ENCODE data around the gene CEP112. TPM values are rescaled to one million over a fixed set of nuclear protein-coding genes. Genes with fewer than 3 reads are reported as not detected.

The CEP112 gene
- total RNA-seq, 1 donor from 2014 or later = 21.8 TPM

- DNase-seq (ENCODE audit: low spot score) = no peak
- TF ChIP-seq, protein P1, sequence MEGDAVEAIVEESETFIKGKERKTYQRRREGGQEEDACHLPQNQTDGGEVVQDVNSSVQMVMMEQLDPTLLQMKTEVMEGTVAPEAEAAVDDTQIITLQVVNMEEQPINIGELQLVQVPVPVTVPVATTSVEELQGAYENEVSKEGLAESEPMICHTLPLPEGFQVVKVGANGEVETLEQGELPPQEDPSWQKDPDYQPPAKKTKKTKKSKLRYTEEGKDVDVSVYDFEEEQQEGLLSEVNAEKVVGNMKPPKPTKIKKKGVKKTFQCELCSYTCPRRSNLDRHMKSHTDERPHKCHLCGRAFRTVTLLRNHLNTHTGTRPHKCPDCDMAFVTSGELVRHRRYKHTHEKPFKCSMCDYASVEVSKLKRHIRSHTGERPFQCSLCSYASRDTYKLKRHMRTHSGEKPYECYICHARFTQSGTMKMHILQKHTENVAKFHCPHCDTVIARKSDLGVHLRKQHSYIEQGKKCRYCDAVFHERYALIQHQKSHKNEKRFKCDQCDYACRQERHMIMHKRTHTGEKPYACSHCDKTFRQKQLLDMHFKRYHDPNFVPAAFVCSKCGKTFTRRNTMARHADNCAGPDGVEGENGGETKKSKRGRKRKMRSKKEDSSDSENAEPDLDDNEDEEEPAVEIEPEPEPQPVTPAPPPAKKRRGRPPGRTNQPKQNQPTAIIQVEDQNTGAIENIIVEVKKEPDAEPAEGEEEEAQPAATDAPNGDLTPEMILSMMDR (IDR thresholded peaks at IDR 0.05) = no peak
- Mint-ChIP-seq H3K36me3 (ENCODE audit: low read depth) (no peaks in the 10 kb centered on the region), H3K4me3 (ENCODE audit: unreplicated experiment) (no peak overlapping the region), H3K4me1 (ENCODE audit: low read depth) (peaks cover 7% of the 10 kb centered on the region), H3K27ac (ENCODE audit: unreplicated experiment) (peak overlapping the region; percentile 39), H3K27me3 (ENCODE audit: low read depth) (no peaks in the 10 kb centered on the region), H3K9me3 (ENCODE audit: low read depth) (peaks cover 2% of the 10 kb centered on the region)
Measured at GRCh38 chr17:65656390-65657250, 535.3 kb downstream of the CEP112 start.

DNA sequence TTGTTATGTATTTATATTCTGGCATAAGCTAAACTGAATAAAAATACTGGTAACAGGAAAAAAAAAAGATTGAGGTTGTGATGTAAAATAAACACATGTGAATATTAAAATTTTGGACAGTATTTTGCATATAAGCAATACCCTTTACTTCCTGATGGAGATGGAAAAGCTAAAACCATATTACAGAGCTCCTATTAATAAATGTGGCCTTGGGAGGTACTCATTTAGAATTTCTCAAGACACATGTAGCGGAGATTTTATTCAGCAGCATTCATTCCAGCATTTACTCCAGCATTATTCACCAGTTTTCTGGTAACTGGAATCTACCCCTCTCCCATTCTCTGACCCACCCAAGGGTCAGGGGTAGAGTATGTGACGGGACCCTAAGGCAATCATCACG, 536.2 kb downstream of the CEP112 start:
- Mint-ChIP-seq H3K9me3 (ENCODE audit: low read depth) (peaks cover under 1% of the 10 kb centered on the region), H3K36me3 (ENCODE audit: low read depth) (no peaks in the 10 kb centered on the region), H3K4me1 (ENCODE audit: low read depth) (peaks cover 7% of the 10 kb centered on the region), H3K27ac (ENCODE audit: unreplicated experiment) (no peak overlapping the region), H3K27me3 (ENCODE audit: low read depth) (no peaks in the 10 kb centered on the region), H3K4me3 (ENCODE audit: unreplicated experiment) (no peak overlapping the region)
- DNase-seq (ENCODE audit: low spot score) = no peak
- TF ChIP-seq, protein P1 (IDR thresholded peaks at IDR 0.05) = no peak

- no peaks in the 10 kb centered on the region for H3K4me1 Mint-ChIP-seq (ENCODE audit: low read depth)
- DNase-seq (ENCODE audit: low spot score) = no peak
- H3K27ac Mint-ChIP-seq (ENCODE audit: unreplicated experiment) = no peak overlapping the region
- peaks cover 21% of the 10 kb centered on the region for H3K36me3 Mint-ChIP-seq (ENCODE audit: low read depth)
- TF ChIP-seq, protein P1 (IDR thresholded peaks at IDR 0.05) = no peak
- H3K4me3 Mint-ChIP-seq (ENCODE audit: unreplicated experiment) = no peak overlapping the region
- peaks cover 31% of the 10 kb centered on the region for H3K9me3 Mint-ChIP-seq (ENCODE audit: low read depth)
- H3K27me3 Mint-ChIP-seq (ENCODE audit: low read depth) = no peaks in the 10 kb centered on the region
Measured at GRCh38 chr17:65644545-65644944, 547.4 kb downstream of the CEP112 start.

DNA sequence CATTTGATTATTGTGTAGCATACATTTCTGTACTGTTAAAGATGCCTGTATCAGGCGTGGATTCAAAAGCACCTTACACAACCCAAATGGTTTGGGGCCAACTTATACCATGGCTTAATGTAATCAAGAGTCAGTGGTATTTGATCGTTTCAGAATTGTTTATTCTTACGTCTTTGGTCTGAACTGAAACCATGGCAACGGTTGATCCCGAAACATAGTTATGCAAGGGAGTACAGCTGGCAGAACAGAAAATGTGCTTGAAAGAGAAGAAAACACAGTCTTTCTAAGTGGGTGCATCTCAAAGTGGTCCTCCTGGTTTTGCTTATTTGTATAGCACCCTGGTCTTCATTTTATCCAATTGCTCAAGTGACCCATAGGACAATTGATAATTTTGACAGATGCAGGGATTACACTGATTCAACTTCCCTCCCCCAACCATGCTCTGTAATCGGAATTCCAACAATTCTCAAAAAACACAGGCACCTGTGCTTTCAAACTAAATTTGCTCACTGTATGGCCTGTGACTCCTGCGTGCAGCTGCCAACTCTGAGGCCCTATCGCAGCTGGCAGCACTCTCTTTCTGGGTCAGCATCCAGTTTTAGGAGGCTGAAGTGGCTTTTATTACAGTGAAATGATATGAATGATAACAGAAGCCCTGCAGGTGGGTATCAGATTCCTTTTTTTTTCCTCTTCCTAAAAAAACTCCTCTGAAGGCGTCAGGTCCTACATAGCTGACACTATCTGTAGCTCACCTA, 553.5 kb downstream of the CEP112 start:
- no peak for DNase-seq (ENCODE audit: low spot score)
- H3K4me1 Mint-ChIP-seq (ENCODE audit: low read depth) = no peaks in the 10 kb centered on the region
- no peak overlapping the region for H3K27ac Mint-ChIP-seq (ENCODE audit: unreplicated experiment)
- H3K27me3 Mint-ChIP-seq (ENCODE audit: low read depth) = no peaks in the 10 kb centered on the region
- H3K4me3 Mint-ChIP-seq (ENCODE audit: unreplicated experiment) = no peak overlapping the region
- H3K36me3 Mint-ChIP-seq (ENCODE audit: low read depth) = peaks cover 18% of the 10 kb centered on the region
- peaks cover 15% of the 10 kb centered on the region for H3K9me3 Mint-ChIP-seq (ENCODE audit: low read depth)
- TF ChIP-seq, protein P1 (IDR thresholded peaks at IDR 0.05) = no peak

DNA sequence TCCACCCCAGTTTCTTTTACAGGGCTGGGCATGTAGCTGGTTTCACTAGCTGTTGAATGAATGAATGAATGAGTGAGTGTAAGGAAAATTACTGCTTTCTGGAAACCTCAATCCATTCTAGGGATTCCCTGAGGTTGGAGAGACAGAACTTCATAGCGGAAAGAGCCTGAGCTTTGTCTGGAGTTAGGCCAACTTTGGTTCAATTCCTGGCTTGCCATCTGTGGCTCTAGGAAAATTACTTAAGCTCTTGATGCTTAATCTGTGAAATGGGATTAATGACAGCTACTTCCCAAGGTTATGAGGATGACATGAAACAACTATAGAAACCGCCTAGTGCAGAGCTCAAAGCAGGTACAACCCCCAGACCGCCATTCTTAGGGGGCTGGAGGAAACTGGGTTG, 554.1 kb downstream of the CEP112 start:
- Mint-ChIP-seq H3K9me3 (ENCODE audit: low read depth) (peaks cover 14% of the 10 kb centered on the region), H3K4me3 (ENCODE audit: unreplicated experiment) (no peak overlapping the region), H3K36me3 (ENCODE audit: low read depth) (peaks cover 18% of the 10 kb centered on the region), H3K4me1 (ENCODE audit: low read depth) (no peaks in the 10 kb centered on the region), H3K27me3 (ENCODE audit: low read depth) (no peaks in the 10 kb centered on the region), H3K27ac (ENCODE audit: unreplicated experiment) (no peak overlapping the region)
- DNase-seq (ENCODE audit: low spot score) = no peak
- TF ChIP-seq, protein P1 (IDR thresholded peaks at IDR 0.05) = no peak
